Measurements from ENCODE around the gene ASB3.

- no peak for TF ChIP-seq GATA3 (IDR thresholded peaks at IDR 0.05; ENCODE audit: low read depth, low read length)
- no peak for TF ChIP-seq GATA2 (IDR thresholded peaks at IDR 0.05; ENCODE audit: low read depth, low read length)
These were observed 42.7 kb upstream of the ASB3 start for GRCh38 chr2:53829273-53829979.
